ENCODE measurements around the gene SLC19A3.
"Not testable (repeated sequence)": the region's sequence is repeated elsewhere in the genome, so short reads cannot be mapped to it uniquely, and the experiment has no call there.

SLC19A3 gene

GRCh38 chr2:227717687-227718567, at the start of gene SLC19A3:
TSS of gene SLC19A3 (minus strand) at chr2:227718028. CDS start at chr2:227702318, 15,710 bp downstream.
- peak; percentile 69 for DNase-seq (ENCODE audit: low read depth)

GRCh38 chr2:227766373-227766883, 48.6 kb upstream of the SLC19A3 start:
- peak; percentile 80 for DNase-seq (ENCODE audit: low read depth)

GRCh38 chr2:227765788-227766372, 48.1 kb upstream of the SLC19A3 start:
- DNase-seq (ENCODE audit: low read depth): no peak

GRCh38 chr2:227761740-227762476, 44.1 kb upstream of the SLC19A3 start:
- DNase-seq (ENCODE audit: low read depth): no peak

- DNase-seq (ENCODE audit: low read depth): no peak
Measured at GRCh38 chr2:227759411-227760118, 41.7 kb upstream of the SLC19A3 start.

GRCh38 chr2:227756261-227756660, 38.4 kb upstream of the SLC19A3 start:
- DNase-seq (ENCODE audit: low read depth): not testable (repeated sequence)

GRCh38 chr2:227748079-227748478, 30.3 kb upstream of the SLC19A3 start:
- peak; percentile 51 for DNase-seq (ENCODE audit: low read depth)

- DNase-seq (ENCODE audit: low read depth): no peak
Measured at GRCh38 chr2:227745594-227745993, 27.8 kb upstream of the SLC19A3 start, which contains the start of gene SCYGR8. TSS of gene SCYGR8 (plus strand) at chr2:227745894. CDS start at chr2:227745894, 0 bp downstream.

- peak; percentile 30 for DNase-seq (ENCODE audit: low read depth)
Measured at GRCh38 chr2:227740705-227741104, 22.9 kb upstream of the SLC19A3 start.

- no peak for DNase-seq (ENCODE audit: low read depth)
Measured at GRCh38 chr2:227739351-227739750, 21.5 kb upstream of the SLC19A3 start.

- DNase-seq (ENCODE audit: low read depth): no peak
Measured at GRCh38 chr2:227728035-227728434, 10.2 kb upstream of the SLC19A3 start, which contains the start of gene SCYGR7. TSS of gene SCYGR7 (plus strand) at chr2:227728335. CDS start at chr2:227728335, 0 bp downstream.

GRCh38 chr2:227724394-227725039, 6.7 kb upstream of the SLC19A3 start, which contains the start of gene SCYGR6:
TSS of gene SCYGR6 (minus strand) at chr2:227724757. CDS start at chr2:227724757, 0 bp downstream.
- DNase-seq (ENCODE audit: low read depth): no peak

GRCh38 chr2:227722821-227723220, 5.0 kb upstream of the SLC19A3 start:
- DNase-seq (ENCODE audit: low read depth): not testable (repeated sequence)

- DNase-seq (ENCODE audit: low read depth): no peak
Measured at GRCh38 chr2:227720680-227721079, 2.9 kb upstream of the SLC19A3 start.

GRCh38 chr2:227719641-227720040, 1.8 kb upstream of the SLC19A3 start:
- no peak for DNase-seq (ENCODE audit: low read depth)

- no peak for DNase-seq (ENCODE audit: low read depth)
Measured at GRCh38 chr2:227716501-227716900, 1.3 kb downstream of the SLC19A3 start.

GRCh38 chr2:227713291-227713690, 4.5 kb downstream of the SLC19A3 start:
- no peak for DNase-seq (ENCODE audit: low read depth)

- no peak for DNase-seq (ENCODE audit: low read depth)
Measured at GRCh38 chr2:227710986-227711385, 6.8 kb downstream of the SLC19A3 start.

GRCh38 chr2:227707390-227707789, 10.4 kb downstream of the SLC19A3 start:
- no peak for DNase-seq (ENCODE audit: low read depth)

- DNase-seq (ENCODE audit: low read depth): no peak
Measured at GRCh38 chr2:227706859-227707258, 11.0 kb downstream of the SLC19A3 start.

- DNase-seq (ENCODE audit: low read depth): peak; percentile 66
Measured at GRCh38 chr2:227703961-227704360, 13.9 kb downstream of the SLC19A3 start.

Data from ELR (cell line).